HG03060 (cell line): ENCODE measurements around the gene PTPMT1.
A peak's percentile ranks its signal among the peaks of the same experiment; 100 is the strongest.

Experiments
- ATAC-seq: cut with Tn5 transposase; IDR thresholded peaks from one replicate; pipeline ENCODE4 v1.9.1; 2021; ENCODE audit warnings: low read depth, moderate number of reproducible peaks; ENCODE audit not compliant: unreplicated experiment

PTPMT1 gene

DNA sequence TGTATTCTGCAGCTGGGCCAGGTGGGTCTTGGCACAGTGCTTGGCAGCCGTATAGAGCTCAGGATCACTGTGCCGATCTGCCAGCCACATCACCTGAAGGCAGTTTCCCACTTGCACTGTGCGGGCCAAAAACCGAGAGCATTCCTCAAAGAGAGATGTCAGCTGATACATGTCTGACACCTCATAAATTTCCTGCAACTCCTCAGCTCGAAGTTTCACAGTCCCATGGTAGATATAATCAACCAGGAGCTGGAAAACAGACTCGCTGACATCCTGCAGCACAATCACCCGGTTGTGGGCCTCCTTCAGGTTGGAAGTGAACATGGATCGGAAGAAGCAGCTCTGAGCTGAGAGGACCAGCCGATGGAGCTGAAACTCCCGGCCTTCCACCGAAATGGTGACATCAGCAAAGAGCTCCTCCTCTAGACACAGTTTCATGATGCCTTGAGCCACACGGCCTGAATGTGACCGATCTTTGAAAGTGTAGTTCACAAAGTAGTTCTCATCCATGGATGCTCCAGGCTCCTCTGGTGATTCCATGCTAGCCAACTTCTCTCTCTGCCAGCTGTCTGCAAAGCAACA, 12.2 kb downstream of the PTPMT1 start:
- ATAC-seq = no peak

DNA sequence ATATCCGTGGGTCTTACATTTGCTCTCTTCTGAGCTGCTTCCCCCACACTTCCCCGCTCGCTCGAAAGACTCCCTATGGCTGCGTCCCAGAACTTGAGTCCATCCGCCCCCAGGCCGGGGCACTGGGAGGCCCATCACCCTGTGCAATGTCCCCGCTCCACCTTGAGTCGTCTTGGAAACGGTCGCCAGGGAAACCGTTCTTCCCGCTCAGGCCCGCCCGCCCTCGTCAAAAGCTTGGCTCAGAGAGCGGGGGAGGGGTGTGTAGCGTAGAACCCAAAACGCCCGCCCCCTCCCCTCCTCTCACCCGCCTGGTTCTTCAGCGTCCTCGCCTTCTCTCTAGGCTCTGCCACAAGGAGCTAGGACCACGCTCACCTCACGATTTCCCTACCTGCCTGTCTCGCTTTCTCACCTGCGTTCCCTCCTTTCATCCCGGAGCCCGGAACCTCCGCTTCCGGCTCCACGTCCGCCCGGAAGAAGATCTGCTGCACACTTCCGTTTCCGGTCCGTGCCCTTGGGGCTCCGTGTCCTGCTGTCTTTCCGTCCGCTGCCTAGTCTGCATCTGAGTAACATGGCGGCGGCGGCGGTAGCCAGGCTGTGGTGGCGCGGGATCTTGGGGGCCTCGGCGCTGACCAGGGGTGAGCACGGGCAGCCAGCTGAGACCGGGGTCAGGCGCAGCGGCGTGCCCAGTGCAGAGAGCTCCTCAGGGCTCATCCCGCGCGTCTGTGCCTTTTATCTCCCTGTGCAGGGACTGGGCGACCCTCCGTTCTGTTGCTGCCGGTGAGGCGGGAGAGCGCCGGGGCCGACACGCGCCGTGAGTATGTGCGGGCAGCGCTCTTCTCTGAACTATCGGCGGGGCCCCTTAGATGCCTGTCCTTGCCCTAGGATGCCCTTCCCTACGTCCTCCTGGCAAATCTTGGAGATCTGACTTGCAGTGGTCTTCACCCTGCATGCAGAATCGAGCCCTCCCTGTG, 13.4 kb downstream of the PTPMT1 start, which contains the start of the genes KBTBD4 and NDUFS3:
Gene KBTBD4 (minus strand): TSS at position 447 of the 971 bp plus-strand sequence. CDS start 19 bp downstream, at position 428.
Gene NDUFS3 (plus strand): TSS at position 551 of the 971 bp plus-strand sequence. CDS start 18 bp downstream, at position 569.
- ATAC-seq = peak; percentile 74

DNA sequence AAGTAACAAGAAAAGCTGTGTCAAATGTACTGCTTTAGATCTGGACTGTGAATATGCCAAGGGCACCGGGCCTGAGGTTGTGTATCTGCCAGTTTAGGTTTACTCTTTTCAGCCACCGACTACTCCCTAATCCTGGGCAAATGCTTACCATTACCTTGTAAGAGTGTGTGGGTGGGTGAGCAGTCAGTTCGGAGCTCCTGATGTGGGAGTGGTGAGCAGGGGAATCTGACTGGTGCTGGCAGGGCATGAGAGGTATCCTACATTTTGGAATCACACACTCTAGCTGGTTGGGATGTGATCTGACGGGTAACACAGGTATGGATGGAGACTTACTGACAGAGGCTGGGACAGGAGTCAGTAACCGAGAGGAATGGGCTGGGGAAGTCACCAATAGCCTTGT, 18.4 kb downstream of the PTPMT1 start:
- ATAC-seq = no peak

DNA sequence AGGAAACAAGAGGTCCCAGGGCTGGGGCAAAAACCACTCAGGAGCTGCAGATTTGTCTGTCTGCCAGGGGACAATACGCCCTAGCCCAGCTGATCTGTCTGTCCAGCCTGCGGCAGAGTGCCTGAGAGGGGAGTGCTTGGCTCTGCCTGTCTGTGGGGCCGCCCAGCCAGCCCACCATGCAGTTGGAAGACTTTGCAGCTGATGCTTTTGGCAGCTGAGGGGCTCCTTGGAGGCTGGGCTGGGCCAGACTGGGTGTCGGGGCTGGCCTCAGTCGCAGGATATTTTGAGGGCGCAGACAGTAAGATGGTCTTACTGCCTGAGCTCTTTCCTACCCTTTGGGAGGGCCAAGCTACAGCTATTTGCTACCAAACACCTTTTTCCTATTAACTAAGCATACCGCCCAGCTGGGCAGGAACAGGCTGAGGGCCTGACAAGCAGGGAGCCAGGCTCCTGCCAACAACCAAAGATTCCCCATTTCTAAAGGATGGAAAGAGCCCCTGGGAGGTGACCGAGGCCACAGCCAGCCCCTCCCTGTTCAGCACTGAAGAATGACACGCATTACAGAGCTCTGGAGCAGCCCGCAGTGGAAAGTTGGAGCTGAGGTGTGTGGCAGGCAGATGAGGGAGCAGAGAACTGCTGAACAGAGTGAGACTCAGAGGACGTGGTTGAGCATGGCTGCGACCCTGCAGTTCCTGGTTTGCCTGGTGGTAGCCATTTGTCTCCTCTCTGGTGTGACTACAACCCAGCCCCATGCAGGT, 20.9 kb downstream of the PTPMT1 start, which contains the start of gene FAM180B:
Gene FAM180B (plus strand): TSS at position 581 of the 758 bp plus-strand sequence. CDS start 91 bp downstream, at position 672.
- no peak for ATAC-seq

DNA sequence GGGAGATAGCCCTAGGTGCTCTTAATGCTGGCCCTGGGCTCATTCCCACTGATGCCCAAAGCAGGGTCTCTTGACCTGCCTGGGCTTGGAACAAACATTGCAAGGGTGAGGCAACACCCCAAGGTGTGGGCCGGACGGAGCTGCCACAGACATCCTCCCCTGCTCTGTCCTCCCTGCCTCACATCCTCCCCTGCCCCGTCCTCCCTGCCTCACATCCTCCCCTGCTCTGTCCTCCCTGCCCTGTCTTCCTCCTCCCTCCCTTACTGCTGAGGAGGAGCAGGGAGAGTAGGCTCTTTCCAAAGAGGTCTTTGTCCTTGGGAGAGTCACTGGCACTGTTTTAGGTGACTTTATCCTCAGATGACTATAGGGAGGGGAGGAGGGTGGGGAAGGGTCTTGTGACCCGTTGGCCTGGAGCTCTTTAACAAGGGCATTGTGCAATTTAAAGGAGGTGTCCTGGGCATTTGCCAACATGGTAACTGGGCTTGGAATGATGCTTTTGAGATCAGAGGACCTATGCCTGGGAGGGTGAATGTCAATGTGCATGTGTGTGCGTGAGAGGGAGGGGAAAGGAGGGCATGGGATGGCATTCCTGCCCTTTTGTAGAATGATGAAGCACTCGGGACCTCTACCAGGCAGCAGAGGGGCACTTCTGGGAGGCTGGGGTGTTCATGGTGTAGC, 21.8 kb downstream of the PTPMT1 start:
- no peak for ATAC-seq

DNA sequence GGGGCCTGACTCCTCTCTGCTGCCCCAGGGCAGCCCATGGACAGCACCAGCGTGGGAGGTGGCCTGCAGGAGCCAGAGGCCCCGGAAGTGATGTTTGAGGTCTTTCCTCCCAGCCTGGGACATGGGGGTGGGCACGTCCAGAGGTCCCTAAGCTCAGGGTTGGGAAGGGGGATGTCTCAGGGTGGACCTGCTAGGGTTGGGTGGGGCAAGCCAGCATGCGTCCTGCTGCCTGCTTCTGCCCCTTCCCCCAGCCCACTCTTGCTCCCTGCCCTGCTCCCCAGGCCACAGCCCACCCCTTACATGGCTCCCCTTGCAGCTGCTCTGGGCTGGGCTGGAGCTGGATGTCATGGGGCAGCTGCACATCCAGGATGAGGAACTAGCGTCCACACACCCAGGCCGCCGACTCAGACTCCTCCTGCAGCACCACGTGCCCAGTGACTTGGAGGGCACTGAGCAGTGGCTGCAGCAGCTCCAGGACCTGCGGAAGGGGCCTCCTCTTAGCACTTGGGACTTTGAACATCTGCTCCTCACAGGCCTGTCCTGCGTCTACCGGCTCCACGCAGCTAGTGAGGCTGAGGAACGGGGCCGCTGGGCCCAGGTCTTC, 22.4 kb downstream of the PTPMT1 start:
- no peak for ATAC-seq

DNA sequence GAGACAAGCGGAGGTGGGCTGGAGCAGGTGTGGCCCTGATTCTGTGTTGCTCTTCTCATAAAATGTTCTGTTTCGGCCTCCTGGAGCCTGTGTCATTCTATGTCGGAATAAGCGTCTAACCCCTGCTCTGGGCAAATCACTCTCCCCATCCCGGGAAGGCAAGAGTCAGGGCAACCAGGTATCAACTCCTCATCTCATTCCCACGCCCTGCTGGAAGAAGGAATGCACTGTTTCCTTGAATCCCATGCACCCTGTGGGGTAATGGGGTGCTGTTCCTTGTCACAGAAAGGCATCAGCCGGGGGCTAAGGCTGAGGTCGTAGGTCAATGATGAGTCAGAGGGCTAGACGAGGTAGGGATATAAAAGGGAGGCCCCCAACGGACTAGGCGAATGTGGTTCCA, 23.7 kb downstream of the PTPMT1 start:
- no peak for ATAC-seq

DNA sequence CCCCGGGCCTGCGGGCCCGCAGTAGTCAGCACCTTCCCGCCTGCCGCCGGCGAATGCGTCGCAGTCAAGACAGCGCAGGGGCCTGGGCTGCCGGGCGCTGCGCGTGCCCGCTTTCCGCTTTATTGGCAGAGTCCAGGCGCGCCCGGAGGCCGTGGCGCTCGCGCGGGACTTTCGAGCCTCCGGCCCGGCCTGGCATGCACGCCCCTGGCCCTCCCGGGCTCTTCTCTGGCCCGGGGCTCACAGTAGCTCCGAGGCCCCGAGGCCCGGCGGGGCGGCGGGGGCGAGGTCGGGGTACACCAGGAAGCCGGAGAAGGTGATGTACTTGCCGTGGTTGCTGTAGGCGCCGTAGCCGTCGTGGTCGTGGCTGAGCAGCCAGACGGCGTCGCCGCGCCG, 24.2 kb downstream of the PTPMT1 start:
- ATAC-seq = no peak

DNA sequence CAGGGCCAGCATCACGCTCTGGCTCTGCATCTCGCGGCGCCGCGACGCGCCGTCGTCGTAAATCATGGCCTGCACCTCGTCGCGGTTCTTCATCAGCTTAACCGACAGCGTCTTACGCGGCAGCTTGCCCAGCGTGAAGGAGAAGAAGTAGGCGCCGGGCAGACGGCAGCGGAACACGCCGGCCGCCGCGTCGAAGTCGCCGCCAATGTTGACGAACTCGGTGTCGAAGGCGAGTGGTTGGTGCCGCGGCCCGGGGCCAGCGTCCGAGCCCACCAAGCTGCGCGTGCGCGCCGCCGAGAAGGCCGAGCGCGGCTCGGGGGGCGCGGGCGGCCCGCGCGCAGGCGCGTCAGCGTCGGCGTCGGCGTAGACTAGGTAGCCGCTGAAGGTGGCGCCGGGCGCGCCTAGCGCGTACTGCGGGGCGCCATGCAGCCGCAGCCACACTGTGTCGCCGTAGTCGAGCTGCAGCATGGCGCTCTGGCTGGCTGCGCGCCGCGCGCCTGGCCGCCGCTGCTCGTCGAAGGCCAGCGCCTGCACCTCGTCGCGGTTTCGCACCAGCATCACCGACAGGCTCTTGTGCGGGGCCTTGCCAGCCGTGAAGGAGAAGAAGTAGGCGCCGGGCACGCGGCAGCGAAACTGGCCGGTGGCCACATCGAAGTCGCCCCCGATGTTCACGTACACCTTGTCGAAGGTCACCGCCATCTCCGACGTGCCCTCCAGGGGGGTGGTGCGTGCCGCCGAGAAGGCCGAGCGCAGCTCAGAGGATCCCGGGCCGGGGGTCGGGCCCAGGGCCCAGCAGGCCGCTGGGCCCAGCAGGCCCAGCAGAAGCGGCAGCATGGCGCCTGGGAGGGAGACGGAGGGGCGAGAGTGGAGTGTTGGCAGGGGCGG, 24.8 kb downstream of the PTPMT1 start:
- no peak for ATAC-seq

DNA sequence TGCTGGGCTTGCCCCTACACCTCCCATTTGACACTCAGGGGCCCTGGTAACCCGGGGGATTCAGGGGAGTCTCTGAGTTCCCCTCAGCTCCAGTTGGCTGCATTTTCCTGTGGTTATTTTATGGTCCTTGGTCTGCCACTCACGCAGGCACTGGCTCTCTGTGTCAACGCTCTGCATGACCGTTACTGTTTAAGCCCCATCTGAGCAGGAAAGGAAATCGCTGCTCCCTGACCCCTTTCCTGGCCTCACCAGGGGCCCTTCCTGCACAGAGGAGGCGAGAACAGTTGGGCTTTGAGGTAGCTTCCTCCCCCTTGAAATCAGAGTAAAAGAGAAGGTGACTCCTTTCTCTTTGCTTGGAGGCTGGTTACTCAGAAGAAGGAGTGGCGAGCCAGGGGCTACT, 26.4 kb downstream of the PTPMT1 start:
- no peak for ATAC-seq

DNA sequence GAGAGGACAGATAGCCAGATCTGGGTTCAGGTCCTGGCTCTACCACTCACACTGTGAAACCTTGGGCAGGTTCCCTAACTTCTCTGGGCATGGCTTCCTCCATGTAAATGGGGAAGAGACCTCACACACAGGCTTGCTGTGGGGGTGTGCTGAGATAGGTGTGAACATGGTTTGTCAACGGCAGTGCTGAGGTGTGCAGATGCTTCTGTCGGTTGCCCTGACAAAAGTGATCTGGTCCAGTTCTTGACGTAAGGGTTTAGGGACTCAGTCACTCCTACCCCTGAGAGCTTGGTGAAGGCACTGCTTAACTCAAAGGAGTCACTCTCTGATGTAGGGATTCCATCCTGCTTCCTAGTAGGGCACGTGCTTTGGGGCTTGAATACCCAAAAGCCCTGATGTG, 26.9 kb downstream of the PTPMT1 start:
- ATAC-seq = no peak

DNA sequence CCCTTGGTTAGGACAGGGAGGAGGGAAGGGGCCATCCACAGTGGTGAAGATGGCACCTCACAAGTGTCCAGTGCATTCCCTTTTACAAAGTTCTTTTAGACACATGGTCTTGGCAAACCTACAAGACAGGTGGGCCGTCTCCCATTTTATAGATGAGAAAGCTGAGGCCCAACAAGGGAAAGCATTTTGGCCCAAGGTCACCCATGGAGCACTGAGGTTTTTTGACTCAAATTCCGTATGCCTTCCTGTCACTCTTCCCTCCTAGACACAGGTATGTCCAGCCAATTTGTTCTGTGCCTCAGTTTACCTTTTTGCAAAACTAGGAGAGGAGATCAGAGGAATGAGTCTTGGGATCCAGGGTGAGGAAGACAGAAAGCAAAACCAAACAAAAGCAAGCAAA, 27.6 kb downstream of the PTPMT1 start:
- ATAC-seq = no peak

DNA sequence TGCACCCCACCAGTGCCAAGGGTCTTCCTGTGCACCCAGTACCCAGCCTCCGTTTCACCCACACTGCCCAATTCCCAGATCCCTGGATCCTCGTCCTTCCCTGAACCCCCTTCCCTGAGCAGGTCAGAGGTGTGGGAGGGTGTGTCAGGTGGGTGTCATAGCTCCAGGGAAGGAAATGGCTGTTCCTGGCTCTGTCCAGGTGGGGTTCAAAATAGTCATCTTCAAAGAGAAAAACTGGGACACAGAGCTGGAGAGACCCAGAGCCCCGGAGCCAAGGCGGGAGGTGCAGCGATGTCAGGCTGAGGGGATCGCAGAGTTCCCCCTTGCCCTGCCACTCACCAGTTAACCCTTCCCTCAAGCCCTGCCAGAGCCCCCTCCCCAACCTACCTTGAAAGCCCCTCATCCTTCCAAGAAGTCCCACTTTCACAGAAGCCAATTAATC, 28.1 kb downstream of the PTPMT1 start:
- no peak for ATAC-seq

DNA sequence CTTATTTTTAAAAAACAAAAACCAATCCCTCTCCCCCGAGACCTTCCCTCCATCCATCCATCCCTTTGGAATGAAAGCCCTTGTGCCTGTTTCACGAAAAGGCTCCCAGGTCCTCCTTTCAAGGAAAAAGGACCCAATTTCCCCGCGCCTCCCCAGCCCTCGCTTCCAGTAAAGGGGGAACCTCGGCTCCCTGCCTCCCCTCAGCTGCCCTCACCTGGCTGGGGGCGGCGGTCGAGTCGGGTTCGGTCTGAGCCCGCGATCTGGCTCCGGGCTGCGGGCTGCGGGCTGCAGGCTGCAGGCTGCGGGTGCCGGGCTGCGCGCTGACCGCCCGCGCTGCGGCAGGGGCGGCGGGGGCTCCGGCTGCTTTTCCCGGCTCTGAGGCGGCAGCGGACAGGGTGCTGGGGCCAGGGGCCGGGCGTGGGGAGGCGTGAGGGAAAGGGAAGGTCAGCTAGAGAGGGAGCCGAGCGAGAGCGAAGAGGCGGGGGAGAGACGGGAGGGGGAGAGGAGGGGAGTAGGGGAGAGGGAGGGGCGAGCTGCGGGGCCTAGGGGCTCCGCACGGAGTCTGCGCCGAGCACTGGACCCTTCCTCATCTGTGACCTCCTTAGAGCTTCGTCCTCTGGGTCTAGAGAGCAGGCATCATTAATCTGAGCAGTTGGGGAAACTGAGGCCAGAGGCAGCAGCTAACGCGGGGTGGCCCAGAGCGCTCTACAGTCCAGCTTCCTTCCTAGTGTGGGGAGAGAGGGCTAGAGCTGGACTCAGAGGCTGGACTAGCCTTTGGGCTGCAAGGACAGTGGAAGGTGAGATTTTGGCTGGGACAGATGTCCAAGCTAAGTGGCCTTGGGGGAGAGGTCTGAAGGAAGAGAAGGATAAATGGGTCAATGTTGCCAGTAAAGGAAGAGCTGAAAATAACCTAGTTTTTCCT, 28.8 kb downstream of the PTPMT1 start, which contains the start of gene C1QTNF4:
Gene C1QTNF4 (minus strand): TSS at position 478 of the 922 bp plus-strand sequence. CDS start 3,601 bp downstream, outside the sequence.
- no peak for ATAC-seq

DNA sequence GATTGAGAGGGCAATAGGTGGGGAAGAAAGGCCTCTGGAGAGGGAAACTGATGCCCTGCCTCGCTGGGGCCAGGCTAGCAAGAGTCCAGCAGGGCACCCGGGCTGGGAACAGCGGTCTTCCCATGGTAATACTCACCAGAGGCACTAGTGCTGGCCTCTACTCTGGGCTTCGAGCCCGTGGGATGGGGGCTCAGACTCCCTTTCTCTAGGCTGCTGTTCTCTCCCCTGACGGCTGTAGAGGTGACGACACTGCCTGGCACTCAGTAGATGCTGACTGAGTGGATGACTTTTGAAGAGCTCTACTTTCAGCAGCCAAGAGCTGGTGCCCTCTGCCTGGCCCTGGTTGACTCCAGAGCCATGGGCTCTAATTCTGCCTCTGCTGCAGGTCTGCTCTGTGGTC, 29.6 kb downstream of the PTPMT1 start:
- no peak for ATAC-seq

DNA sequence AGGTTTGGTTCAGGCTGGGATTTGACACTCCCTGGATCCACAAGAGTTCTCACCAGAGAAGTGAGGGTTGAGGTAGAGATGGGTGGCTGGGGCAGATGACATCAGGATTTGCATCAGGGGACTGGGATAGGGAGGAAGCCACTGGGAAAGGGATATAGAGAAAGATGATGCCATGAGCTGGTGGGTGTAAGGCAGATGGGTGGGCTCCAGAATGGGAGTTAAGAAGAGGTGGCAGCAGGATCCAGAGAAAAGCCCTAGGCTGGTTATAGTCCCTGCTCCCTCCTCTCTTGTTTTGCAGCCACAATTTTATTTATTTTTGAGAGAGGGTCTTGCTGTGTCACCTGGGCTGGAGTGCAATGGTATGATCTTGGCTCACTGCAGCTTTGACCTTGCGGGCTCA, 30.6 kb downstream of the PTPMT1 start:
- ATAC-seq = no peak

DNA sequence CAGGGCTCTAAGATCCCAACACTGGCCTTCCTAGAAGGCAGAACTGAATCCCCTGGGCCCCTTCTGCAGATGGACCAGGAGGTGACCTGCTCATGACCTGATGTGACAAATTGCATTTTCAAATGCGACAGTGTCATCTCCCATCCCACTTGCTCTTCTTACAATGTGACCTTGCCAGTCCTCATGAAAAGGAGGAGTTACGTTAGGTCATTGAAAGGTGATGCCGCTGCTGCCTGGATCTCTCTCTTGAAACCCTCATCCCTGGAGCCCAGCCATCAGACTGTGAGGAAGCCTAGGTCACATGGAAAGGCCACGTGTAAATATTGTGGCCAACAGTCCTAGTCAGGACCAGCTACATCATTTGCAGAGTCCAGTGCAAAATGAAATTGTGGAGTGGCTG, 34.5 kb downstream of the PTPMT1 start:
- ATAC-seq = no peak

DNA sequence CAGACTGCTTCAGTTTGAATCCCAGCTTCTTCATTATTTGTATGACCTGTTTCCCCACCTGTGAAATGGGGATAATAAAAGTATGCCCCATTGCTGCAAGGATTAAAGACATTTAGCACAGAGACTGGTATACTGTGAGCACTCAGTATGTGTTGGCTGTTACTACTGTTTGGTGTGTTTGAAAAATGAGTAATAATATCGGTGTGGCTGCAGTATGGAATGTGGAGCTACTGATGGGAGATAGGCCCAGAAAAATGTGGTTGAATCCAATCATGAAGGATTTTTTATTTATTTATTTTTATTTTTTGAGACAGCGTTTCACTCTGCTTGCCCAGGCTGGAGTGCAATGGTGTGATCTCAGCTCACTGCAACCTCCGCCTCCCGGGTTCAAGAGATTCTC, 37.9 kb downstream of the PTPMT1 start:
- ATAC-seq = no peak
